Heart left ventricle (tissue), 13 donors: ENCODE results near the gene EPHB1.

Experiments used
- POLR2A ChIP-seq, 2 donors: fragments of 450-650 bp; IDR thresholded peaks; one replicate each; pipeline ENCODE4 v1.6.1; 2017; ENCODE audit warnings: antibody characterized with exemption in 2 of 2, mild to moderate bottlenecking in 2 of 2, moderate library complexity in 2 of 2
- TF ChIP-seq, protein P1 (sequence below), 12 donors: fragments of 200-600 bp; sonication (generic) in 4 of 12; IDR thresholded peaks; one replicate each; pipeline versions ENCODE4 v1.5.0 to v1.8.0; 2018 to 2022; ENCODE audit warnings: antibody characterized with exemption in 12 of 12, mild to moderate bottlenecking in 5 of 12
- donor health status: ischemic (EF 13 %, LVEDD 7.1; RV severe dilation, severe dysfunction).
- donor health status: DM: no; HTN: yes; CAD: no.
- donor health status: DM: no; HTN: no; CAD: no.
- donor health status: ischemic (EF 25% LVEDD 6.9; RV normal size, moderate dysfunction).
- donor health status: ischemic (EF 25% LVEDD 5.7; RV mildly dilated, moderate dysfunction).
- donor health status: ischemic (EF 35%, LVEDD 5.7; RV mildly dilated, moderate dysfunction).
- donor health status: nonischemic (EF 11% LVEDD 7.7; RV severe dilation, severe dysfunction).
- donor health status: DM: yes; HTN: yes; CAD: no.
- donor health status: PGD.
- donor health status: ischemic (EF 29% LVEDD 5.4; RV normal size, mild dysfunction).
- donor health status: nonischemic (EF 23%, LVEDD 6.1; RV moderate dilation, normal function).

DNA sequence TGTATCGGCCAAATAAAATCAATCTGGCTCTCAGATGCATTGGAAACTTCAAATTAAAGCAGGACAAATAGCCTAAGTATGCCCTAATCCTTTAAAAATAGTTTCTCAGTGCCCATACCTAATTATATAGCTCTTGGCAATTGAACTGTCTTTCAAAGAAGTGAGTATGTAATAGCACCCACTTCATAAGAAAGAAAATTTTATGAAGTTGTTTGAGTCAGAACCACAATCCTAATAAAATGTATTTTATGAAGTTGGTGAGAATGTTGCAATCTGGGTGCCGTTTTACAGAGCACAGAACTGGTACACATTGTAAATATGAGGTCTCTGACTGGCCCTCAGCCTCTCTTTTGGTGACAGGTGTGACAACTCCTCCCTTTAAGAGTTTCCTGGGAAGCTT is 45.4 kb downstream of the EPHB1 start:
- no peak for TF ChIP-seq POLR2A (IDR thresholded peaks at IDR 0.05)
- TF ChIP-seq, protein P1, sequence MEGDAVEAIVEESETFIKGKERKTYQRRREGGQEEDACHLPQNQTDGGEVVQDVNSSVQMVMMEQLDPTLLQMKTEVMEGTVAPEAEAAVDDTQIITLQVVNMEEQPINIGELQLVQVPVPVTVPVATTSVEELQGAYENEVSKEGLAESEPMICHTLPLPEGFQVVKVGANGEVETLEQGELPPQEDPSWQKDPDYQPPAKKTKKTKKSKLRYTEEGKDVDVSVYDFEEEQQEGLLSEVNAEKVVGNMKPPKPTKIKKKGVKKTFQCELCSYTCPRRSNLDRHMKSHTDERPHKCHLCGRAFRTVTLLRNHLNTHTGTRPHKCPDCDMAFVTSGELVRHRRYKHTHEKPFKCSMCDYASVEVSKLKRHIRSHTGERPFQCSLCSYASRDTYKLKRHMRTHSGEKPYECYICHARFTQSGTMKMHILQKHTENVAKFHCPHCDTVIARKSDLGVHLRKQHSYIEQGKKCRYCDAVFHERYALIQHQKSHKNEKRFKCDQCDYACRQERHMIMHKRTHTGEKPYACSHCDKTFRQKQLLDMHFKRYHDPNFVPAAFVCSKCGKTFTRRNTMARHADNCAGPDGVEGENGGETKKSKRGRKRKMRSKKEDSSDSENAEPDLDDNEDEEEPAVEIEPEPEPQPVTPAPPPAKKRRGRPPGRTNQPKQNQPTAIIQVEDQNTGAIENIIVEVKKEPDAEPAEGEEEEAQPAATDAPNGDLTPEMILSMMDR (IDR thresholded peaks at IDR 0.05), result no peak
